ENCODE results near the gene RHBDD1.

Gene RHBDD1

DNA sequence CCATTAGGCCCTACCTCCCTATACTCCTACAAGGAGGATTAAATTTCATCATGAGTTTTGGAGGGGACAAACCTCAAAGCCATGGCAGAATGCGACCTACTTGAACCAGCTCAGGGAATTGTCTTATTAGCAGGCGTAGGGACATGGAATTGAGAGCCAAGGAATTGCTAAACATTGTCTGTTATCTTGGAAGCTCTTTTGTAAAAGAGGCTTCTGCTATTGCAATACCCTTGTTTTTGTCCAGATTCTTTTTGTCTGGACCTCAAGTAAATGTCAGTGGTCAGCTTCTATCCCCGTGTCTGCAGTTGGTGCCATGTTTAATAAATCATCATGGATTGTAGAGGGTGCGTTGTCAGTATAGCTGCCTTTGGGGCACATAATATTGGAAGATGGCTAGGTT lies 62.3 kb downstream of the RHBDD1 start:
- H3K9ac ChIP-seq = no peak overlapping the region

DNA sequence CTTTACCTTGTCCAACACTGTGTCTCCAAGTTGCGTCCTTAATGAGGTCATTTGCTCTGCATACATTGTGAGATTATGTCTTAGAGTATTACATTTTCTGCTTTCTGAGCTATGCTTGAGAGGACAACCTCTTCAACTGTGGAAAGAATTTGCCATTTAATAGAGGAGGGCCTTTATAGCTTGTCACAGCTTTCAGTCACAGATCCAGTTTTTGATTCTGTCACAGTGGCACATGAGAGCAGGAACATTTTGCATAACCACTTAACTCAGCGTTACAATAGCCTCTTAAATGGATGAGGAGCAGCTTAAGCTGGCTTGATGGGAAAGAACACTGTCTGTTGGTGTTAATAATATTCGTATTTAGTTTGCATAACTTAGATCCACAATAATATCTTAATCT lies 63.0 kb downstream of the RHBDD1 start:
- Histone ChIP-seq H3K27me3 (ENCODE audit: control insufficient read depth, insufficient read depth, low read length) (no peaks in the 10 kb centered on the region), H3K27ac (no peak overlapping the region), H3K4me1 (no peaks in the 10 kb centered on the region), H3K36me3 (ENCODE audit: control insufficient read depth, insufficient read depth, low read length) (no peaks in the 10 kb centered on the region), H3K9me3 (ENCODE audit: control insufficient read depth, low read length) (no peaks in the 10 kb centered on the region), H3K79me2 (peaks cover 2% of the 10 kb centered on the region), H3K4me2 (ENCODE audit: low read length) (no peak overlapping the region), H3K4me3 (ENCODE audit: low read depth, low read length) (no peak overlapping the region), H2AFZ (no peak overlapping the region), H3K9ac (no peak overlapping the region)
- TF ChIP-seq, protein P1, sequence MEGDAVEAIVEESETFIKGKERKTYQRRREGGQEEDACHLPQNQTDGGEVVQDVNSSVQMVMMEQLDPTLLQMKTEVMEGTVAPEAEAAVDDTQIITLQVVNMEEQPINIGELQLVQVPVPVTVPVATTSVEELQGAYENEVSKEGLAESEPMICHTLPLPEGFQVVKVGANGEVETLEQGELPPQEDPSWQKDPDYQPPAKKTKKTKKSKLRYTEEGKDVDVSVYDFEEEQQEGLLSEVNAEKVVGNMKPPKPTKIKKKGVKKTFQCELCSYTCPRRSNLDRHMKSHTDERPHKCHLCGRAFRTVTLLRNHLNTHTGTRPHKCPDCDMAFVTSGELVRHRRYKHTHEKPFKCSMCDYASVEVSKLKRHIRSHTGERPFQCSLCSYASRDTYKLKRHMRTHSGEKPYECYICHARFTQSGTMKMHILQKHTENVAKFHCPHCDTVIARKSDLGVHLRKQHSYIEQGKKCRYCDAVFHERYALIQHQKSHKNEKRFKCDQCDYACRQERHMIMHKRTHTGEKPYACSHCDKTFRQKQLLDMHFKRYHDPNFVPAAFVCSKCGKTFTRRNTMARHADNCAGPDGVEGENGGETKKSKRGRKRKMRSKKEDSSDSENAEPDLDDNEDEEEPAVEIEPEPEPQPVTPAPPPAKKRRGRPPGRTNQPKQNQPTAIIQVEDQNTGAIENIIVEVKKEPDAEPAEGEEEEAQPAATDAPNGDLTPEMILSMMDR (IDR thresholded peaks at IDR 0.05) = no peak

More for the DNA sequence above, 62.3 kb downstream of the RHBDD1 start:
- Histone ChIP-seq H3K4me1 (no peaks in the 10 kb centered on the region), H3K4me3 (ENCODE audit: low read depth, low read length) (no peak overlapping the region), H2AFZ (no peak overlapping the region), H3K4me2 (ENCODE audit: low read length) (no peak overlapping the region), H3K79me2 (peaks cover 2% of the 10 kb centered on the region), H3K27ac (no peak overlapping the region), H3K9me3 (ENCODE audit: control insufficient read depth, low read length) (no peaks in the 10 kb centered on the region), H3K36me3 (ENCODE audit: control insufficient read depth, insufficient read depth, low read length) (no peaks in the 10 kb centered on the region), H3K27me3 (ENCODE audit: control insufficient read depth, insufficient read depth, low read length) (no peaks in the 10 kb centered on the region)
- TF ChIP-seq, protein P1 (IDR thresholded peaks at IDR 0.05) = no peak

DNA sequence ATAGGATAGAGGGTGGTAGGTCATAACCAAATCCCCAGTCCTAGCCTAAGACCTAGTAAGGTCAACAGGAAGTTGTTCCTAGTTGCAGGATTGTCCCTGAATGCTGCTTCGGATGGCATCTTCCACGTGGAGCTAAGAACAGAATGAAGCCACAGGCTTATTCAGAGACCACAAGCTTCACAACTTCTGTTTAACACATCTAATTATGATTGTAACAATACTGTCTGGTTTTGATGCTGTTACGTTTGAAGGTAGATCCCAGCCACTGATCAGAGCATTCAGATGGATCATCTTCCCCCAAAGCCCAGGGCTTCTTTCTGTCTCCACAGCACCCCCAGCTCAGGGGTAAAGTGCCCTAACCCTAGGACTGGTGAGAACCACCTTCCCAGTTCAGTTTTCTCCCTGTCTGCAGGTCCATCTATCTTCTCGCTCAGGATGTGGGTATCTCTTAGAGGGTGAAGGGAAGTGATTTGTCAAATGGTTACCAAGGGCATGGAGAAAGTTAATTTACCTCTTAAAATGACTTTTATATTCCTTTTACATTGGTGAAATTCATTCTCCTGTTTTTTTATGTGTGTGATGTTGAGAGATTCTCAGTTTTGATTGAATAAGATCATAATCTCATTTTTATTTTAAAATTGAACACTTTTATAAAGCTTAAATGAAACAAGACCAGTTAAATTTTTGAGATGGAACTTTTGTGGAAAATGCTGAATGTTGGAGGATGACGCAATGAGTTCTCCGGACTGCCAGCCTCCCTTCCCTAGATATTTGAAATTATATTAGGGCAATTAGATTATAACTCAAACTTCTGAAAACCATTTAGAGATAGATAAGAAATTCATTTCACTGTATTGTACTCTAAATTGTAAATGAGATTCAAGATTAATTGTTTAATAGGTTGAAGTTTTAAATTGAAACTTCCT lies 66.5 kb downstream of the RHBDD1 start:
- Histone ChIP-seq H3K27me3 (ENCODE audit: control insufficient read depth, insufficient read depth, low read length) (no peaks in the 10 kb centered on the region), H3K4me3 (ENCODE audit: low read depth, low read length) (no peak overlapping the region), H2AFZ (no peak overlapping the region), H3K36me3 (ENCODE audit: control insufficient read depth, insufficient read depth, low read length) (no peaks in the 10 kb centered on the region), H3K9me3 (ENCODE audit: control insufficient read depth, low read length) (no peaks in the 10 kb centered on the region), H3K79me2 (peaks cover 2% of the 10 kb centered on the region), H3K4me2 (ENCODE audit: low read length) (no peak overlapping the region), H3K9ac (no peak overlapping the region), H3K27ac (no peak overlapping the region), H3K4me1 (no peaks in the 10 kb centered on the region)
- TF ChIP-seq, protein P1 (IDR thresholded peaks at IDR 0.05) = no peak

DNA sequence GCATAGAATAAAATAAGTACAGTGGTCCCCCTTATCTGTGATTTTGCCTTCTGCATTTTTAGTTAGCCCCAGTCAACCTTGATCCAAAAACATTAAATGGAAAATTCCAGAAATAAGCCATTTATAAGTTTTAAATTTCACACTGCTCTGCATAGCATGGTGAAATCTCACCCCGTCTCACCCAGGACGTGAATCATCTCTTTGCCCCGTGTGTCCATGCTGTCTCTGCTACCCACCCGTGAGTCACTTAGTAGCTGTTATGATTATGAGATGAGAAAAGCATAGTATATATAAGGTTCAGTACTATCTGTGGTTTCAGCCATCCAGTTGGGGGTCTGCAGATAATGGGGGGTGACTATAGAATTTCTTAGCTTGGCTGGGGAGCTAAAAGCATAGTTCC lies 67.3 kb downstream of the RHBDD1 start:
- Histone ChIP-seq H2AFZ (no peak overlapping the region), H3K4me2 (ENCODE audit: low read length) (no peak overlapping the region), H3K36me3 (ENCODE audit: control insufficient read depth, insufficient read depth, low read length) (no peaks in the 10 kb centered on the region), H3K27ac (no peak overlapping the region), H3K4me3 (ENCODE audit: low read depth, low read length) (no peak overlapping the region), H3K9ac (no peak overlapping the region), H3K9me3 (ENCODE audit: control insufficient read depth, low read length) (no peaks in the 10 kb centered on the region), H3K79me2 (peaks cover 2% of the 10 kb centered on the region), H3K27me3 (ENCODE audit: control insufficient read depth, insufficient read depth, low read length) (no peaks in the 10 kb centered on the region), H3K4me1 (no peaks in the 10 kb centered on the region)
- TF ChIP-seq, protein P1 (IDR thresholded peaks at IDR 0.05) = no peak

DNA sequence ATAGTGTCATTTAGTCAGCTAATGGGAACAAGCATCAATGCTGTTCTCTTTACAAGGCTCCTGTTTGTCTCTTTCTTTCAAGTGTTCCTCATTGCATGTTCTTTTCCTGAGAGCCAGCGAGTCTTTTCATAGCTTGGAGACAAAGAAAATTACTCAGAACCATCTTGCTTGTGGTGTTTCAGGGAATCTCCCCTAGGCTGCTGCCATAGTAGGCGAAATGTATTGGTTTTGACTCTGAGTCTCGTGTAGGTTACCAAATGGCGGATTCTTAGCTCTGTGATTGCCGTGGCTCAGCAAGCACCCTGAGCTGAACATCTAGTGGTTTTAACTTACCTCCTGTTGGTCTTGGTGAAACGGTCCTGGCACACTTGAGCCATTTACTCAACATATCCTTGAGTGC lies 68.7 kb downstream of the RHBDD1 start:
- no peak overlapping the region for H3K9ac ChIP-seq
- no peaks in the 10 kb centered on the region for H3K36me3 ChIP-seq (ENCODE audit: control insufficient read depth, insufficient read depth, low read length)
- peaks cover 2% of the 10 kb centered on the region for H3K79me2 ChIP-seq
- TF ChIP-seq, protein P1 (IDR thresholded peaks at IDR 0.05) = no peak
- no peak overlapping the region for H3K27ac ChIP-seq
- H3K9me3 ChIP-seq (ENCODE audit: control insufficient read depth, low read length) = no peaks in the 10 kb centered on the region
- no peak overlapping the region for H3K4me3 ChIP-seq (ENCODE audit: low read depth, low read length)
- no peak overlapping the region for H2AFZ ChIP-seq
- no peak overlapping the region for H3K4me2 ChIP-seq (ENCODE audit: low read length)
- no peaks in the 10 kb centered on the region for H3K27me3 ChIP-seq (ENCODE audit: control insufficient read depth, insufficient read depth, low read length)
- H3K4me1 ChIP-seq = no peaks in the 10 kb centered on the region
